Spinal cord (tissue), 10 donors: ENCODE data around the gene ZFAND2A. TPM values are rescaled to one million over a fixed set of nuclear protein-coding genes. Genes with fewer than 3 reads are reported as not detected.

ENCODE experiments used
- DNase-seq, 6 donors: peaks; one replicate each; pipeline versions ENCODE4 v3.0.0 to v3.0.0-alpha.2; 2013 to 2015; ENCODE audit warnings: low spot score in 6 of 6, low read depth in 4 of 6
- H3K27ac ChIP-seq: one replicate; pipeline ENCODE4 v1.5.1; 2013; ENCODE audit warnings: low read depth, low read length, control low read depth
- H3K27me3 ChIP-seq: one replicate; pipeline ENCODE4 v1.6.1; 2013; ENCODE audit warnings: low read length; ENCODE audit not compliant: control insufficient read depth, insufficient read depth
- H3K36me3 ChIP-seq: one replicate; pipeline ENCODE4 v1.6.1; 2013; ENCODE audit warnings: low read length; ENCODE audit not compliant: control insufficient read depth, insufficient read depth
- H3K4me1 ChIP-seq: one replicate; pipeline ENCODE4 v1.6.1; 2013; ENCODE audit warnings: low read length; ENCODE audit not compliant: control insufficient read depth, insufficient read depth
- H3K4me3 ChIP-seq: one replicate; pipeline ENCODE4 v1.5.1; 2013; ENCODE audit warnings: low read depth, low read length, control low read depth
- H3K9me3 ChIP-seq: one replicate; pipeline ENCODE4 v1.6.1; 2013; ENCODE audit warnings: low read length; ENCODE audit not compliant: control insufficient read depth, insufficient read depth
- WGBS: methylation state at CpG from one replicate; pipeline ENCODE4 v1.1.5; 2013; ENCODE audit warnings: missing lambda C conversion rate; ENCODE audit not compliant: insufficient coverage; 5-methylcytosine and 5-hydroxymethylcytosine counted together
- polyA plus RNA-seq, 2 donors: library from polyadenylated mRNA; unstranded; fragments of 120-200 nt; gene quantifications; one replicate each; pipeline ENCODE4 v1.2.1, GENCODE V29; 2013; ENCODE audit not compliant: insufficient read length in 2 of 2
- total RNA-seq, 2 donors: library from RNA; depleted of rRNA in 1 of 2; stranded (reverse); fragments of 120-200 nt in 1 of 2; fragments of >200 nt in 1 of 2; gene quantifications; one replicate each; pipeline versions ENCODE4 v1.2.3 to v1.2.4, GENCODE V29; 2013 to 2014
- donor health status: healthy.

ZFAND2A gene
- total and polyA plus RNA-seq, 4 donors = 29.8 to 58.0 (median 43.6) TPM

DNA sequence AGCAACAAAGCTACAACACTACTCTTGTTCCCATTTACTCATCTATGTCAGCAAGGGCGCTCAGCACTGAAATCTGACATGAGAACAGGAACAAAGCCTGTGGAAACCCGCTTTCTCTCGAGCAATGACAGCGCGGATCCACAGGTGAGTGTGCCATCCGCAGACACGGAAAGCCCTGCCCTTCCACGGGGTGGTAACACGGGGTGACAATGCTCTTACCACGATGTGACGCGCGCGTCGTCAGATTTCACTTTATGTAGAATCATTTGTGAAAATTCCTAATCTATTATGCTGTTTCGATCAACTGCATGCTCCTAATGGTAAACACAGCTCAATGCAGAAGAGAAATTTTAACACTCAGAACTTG is 34.4 kb downstream of the ZFAND2A start:
- Histone ChIP-seq H3K4me3 (no peak overlapping the region), H3K36me3 (peaks cover 65% of the 10 kb centered on the region), H3K27me3 (no peaks in the 10 kb centered on the region), H3K27ac (no peak overlapping the region), H3K9me3 (no peaks in the 10 kb centered on the region), H3K4me1 (peaks cover 37% of the 10 kb centered on the region)
- 94% methylated on average over 7 of the region's 16 CpGs for WGBS
- no peak for DNase-seq

GRCh38 chr7:1124816-1125602 is 35.0 kb downstream of the ZFAND2A start:
- 74% methylated on average over 22 of the region's 23 CpGs for WGBS
- Histone ChIP-seq H3K4me1 (peaks cover 37% of the 10 kb centered on the region), H3K27ac (no peak overlapping the region), H3K9me3 (no peaks in the 10 kb centered on the region), H3K36me3 (peaks cover 59% of the 10 kb centered on the region), H3K27me3 (no peaks in the 10 kb centered on the region), H3K4me3 (no peak overlapping the region)
- no peak for DNase-seq

- H3K36me3 ChIP-seq = peaks cover 55% of the 10 kb centered on the region
- H3K27me3 ChIP-seq = no peaks in the 10 kb centered on the region
- DNase-seq = no peak
- H3K4me1 ChIP-seq = peaks cover 37% of the 10 kb centered on the region
- peak overlapping the region; percentile 79 for H3K27ac ChIP-seq
- no peaks in the 10 kb centered on the region for H3K9me3 ChIP-seq
- no peak overlapping the region for H3K4me3 ChIP-seq
- 73% methylated on average over 5 of the region's 11 CpGs for WGBS
These were observed 35.8 kb downstream of the ZFAND2A start for GRCh38 chr7:1124164-1124563.

DNA sequence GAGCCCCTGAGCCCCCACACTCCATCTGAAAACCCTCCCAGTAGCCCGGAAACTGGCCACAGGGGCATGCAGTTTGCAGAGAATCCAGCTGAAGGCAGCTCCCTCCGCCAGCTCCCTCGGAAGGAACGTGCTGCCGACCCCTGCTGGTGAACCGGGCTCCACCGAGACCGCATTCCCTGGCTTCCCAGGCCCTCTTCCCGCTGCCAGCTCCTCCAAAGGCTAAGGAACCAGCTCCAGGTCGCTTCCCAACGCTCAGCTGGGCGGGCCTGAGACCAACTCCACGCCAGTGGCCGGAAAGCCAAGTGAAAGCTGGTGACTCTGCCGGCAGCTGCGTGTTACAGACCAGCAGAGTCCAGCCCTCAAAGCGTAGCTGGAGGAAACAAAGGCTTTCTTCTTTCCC is 36.3 kb downstream of the ZFAND2A start:
- no peaks in the 10 kb centered on the region for H3K27me3 ChIP-seq
- DNase-seq = peak in 3 of 6 donors; percentile 29 to 85 (median 68)
- no peaks in the 10 kb centered on the region for H3K9me3 ChIP-seq
- 11% methylated on average over 15 of the region's 17 CpGs for WGBS
- no peak overlapping the region for H3K4me3 ChIP-seq
- peaks cover 37% of the 10 kb centered on the region for H3K4me1 ChIP-seq
- H3K36me3 ChIP-seq = peaks cover 55% of the 10 kb centered on the region
- peak overlapping the region; percentile 79 for H3K27ac ChIP-seq

DNA sequence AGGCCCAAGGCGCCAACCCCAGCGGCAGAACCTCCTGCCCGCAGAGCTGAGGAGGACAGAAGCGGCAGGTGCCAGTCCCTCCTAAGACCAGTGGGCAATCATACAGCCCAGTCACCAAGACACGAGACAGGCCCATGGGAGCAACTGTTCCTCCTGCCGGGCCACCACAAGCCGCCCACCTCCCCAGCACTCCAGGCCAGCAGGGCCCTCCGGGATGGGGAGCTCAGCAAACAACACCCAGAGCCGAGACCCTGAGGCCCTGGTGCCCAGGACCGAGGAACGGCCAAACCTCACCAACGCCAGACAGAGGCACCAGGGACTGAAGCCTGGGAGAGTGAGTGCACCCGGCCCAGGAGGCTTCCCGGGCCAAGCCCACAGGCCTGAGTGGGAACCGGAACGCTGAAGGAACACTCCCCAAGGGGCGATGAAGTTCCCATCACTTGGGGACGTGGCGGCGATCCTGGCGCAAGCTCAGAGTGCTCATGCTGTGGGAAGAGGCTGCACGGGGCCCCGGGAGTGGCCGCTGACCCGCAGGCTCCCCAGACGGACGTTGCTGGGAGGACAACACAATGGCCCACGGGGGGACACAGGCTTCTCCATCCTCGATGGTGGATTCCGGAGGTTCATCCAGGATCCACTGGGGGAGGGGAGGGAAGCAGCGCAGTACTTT is 37.0 kb downstream of the ZFAND2A start:
- H3K4me1 ChIP-seq = peaks cover 37% of the 10 kb centered on the region
- H3K4me3 ChIP-seq = no peak overlapping the region
- 74% methylated on average over 30 of the region's 31 CpGs for WGBS
- no peaks in the 10 kb centered on the region for H3K27me3 ChIP-seq
- H3K27ac ChIP-seq = peak overlapping the region; percentile 79
- DNase-seq = no peak
- no peaks in the 10 kb centered on the region for H3K9me3 ChIP-seq
- peaks cover 55% of the 10 kb centered on the region for H3K36me3 ChIP-seq

GRCh38 chr7:1121886-1122831 is 37.8 kb downstream of the ZFAND2A start:
- Histone ChIP-seq H3K27me3 (no peaks in the 10 kb centered on the region), H3K4me1 (peaks cover 37% of the 10 kb centered on the region), H3K27ac (peak overlapping the region; percentile 79), H3K4me3 (no peak overlapping the region), H3K36me3 (peaks cover 51% of the 10 kb centered on the region), H3K9me3 (no peaks in the 10 kb centered on the region)
- no peak for DNase-seq
- WGBS = 76% methylated on average over 26 of the region's 28 CpGs

DNA sequence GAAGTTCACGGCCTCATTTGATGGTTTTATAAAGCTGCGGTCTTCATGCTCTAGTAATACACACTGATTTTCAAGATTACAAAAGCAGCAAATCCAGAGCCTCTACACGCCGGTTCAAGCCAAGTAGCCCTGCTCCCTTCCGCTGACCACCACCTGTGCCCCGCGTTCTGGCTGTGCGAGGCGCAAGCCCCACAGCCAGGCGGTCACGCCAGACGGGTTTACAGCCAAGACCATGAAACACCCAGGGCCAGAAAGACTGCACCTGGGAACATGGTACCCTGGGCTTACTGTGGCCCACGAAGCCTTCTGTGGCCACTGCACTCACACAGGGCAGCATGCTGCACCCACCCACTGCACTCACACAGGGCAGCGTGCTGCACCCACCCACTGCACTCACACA is 38.5 kb downstream of the ZFAND2A start:
- Histone ChIP-seq H3K27ac (no peak overlapping the region), H3K4me1 (peaks cover 37% of the 10 kb centered on the region), H3K4me3 (no peak overlapping the region), H3K36me3 (peaks cover 44% of the 10 kb centered on the region), H3K27me3 (no peaks in the 10 kb centered on the region), H3K9me3 (no peaks in the 10 kb centered on the region)
- DNase-seq = no peak
- WGBS = 91% methylated on average over 13 of the region's 14 CpGs

GRCh38 chr7:1120791-1121190 is 39.2 kb downstream of the ZFAND2A start:
- 89% methylated on average over 22 of the region's 22 CpGs for WGBS
- Histone ChIP-seq H3K4me3 (no peak overlapping the region), H3K27me3 (no peaks in the 10 kb centered on the region), H3K4me1 (peaks cover 37% of the 10 kb centered on the region), H3K36me3 (peaks cover 38% of the 10 kb centered on the region), H3K9me3 (no peaks in the 10 kb centered on the region), H3K27ac (no peak overlapping the region)
- no peak for DNase-seq

GRCh38 chr7:1119201-1119600 is 40.8 kb downstream of the ZFAND2A start:
- H3K4me1 ChIP-seq = peaks cover 33% of the 10 kb centered on the region
- no peak for DNase-seq
- H3K9me3 ChIP-seq = no peaks in the 10 kb centered on the region
- no peaks in the 10 kb centered on the region for H3K27me3 ChIP-seq
- no peak overlapping the region for H3K27ac ChIP-seq
- no peak overlapping the region for H3K4me3 ChIP-seq
- H3K36me3 ChIP-seq = peaks cover 33% of the 10 kb centered on the region
- 100% methylated on average over 4 of the region's 5 CpGs for WGBS
